Myocyte (in vitro differentiated cells): ENCODE results near the gene PTPRN2. TPM values are rescaled to one million over a fixed set of nuclear protein-coding genes. Genes with fewer than 3 reads are reported as not detected.
"Not testable (repeated sequence)": the region's sequence is repeated elsewhere in the genome, so short reads cannot be mapped to it uniquely, and the experiment has no call there.

Experiments used
- DNase-seq: peaks from one replicate; pipeline ENCODE4 v3.0.0-alpha.2; 2012; ENCODE audit warnings: low read depth
- total RNA-seq: library from RNA; depleted of rRNA; stranded (reverse); fragments of >200 nt; gene quantifications from 2 replicates; pipeline ENCODE4 v1.2.3, GENCODE V29; 2014

Gene PTPRN2
- total RNA-seq, 1 donor from 2014 or later = 0.24 TPM

DNA sequence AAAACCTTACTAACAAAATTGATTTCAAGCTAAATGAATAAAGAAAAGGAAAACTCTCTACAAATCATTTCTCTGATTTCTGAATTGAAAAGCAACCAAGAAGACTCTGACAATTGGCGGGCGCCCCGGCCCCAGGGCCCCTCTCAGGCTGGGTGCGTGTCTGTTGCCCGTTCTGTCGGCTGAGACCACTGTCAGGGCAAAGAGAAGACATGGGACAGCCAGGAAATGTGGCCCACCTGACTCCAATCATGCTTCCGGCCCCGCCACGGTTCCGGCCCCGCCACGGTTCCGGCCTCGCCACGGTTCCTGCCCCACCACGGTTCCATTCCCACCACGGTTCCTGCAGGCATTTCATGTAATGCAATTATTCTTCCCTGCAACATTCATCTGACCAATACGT, 115.9 kb downstream of the PTPRN2 start:
- DNase-seq = no peak

DNA sequence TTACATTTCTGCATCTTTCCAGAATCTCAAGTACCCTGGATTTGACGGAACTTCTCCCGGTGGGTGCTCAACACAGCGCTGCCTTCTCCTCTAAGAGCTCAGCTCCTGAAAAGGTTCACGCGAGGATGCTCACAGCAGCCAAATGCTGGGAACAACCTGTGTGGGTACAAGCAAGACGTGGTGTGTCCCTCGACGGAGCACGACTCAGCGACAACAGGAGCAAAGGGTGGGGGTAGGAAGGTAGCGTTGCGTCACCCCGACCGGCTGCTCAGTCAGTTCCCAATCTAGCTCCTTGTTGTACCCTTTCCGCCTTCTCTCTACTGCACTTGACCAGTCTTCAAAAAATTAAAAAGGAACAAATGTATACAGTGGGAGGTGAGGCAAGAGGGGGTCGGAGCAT, 117.3 kb downstream of the PTPRN2 start:
- no peak for DNase-seq

DNA sequence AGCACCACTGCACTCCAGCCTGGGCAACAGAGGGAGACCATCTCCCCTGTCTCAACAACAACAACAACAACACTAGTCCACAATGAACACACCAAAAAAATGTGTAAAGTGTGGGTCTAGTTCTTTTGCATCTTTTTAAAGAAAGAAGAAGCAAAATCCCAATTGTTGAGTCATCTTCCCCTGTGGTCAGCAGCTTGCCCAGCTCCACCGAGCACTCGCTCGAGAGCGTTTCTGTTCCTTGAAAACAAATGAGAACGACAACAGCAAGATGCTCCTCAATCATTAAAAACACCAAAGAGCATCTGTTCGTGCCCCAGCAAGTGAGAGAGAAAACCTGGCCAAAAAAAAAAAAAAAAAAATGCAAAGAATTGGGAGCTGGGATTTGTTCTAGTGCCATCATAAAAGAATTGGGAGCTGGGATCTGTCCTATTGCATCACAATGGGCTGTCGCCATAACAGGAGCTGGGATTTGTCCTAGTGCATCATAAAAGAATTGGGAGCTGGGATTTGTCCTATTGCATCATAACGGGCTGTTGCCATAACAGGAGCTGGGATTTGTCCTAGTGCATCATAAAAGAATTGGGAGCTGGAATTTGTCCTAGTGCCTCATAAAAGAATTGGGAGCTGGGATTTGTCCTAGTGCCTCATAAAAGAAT, 118.1 kb downstream of the PTPRN2 start:
- no peak for DNase-seq

DNA sequence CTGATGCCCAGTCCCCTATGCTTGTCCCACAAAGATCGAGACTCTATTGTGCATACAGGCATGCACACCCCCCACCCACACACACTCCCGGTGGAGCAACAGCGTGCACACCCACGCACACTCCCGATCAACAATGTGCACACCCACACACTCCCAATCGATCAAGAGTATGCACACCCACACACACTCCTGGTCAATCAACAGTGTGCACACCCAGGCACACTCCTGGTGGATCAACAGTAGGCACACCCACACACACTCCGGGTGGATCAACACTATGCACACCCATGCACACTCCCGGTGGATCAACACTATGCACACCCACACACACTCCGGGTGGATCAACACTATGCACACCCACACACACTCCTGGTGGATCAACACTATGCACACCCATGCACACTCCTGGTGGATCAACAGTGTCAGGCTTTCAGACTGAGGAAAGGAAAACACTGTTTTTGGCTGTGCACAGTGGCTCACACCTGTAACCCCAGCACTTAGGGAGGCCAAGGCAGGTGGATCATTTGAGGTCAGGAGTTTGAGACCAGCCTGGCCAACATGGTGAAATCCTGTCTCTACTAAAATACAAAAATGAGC, 118.8 kb downstream of the PTPRN2 start:
- no peak for DNase-seq

DNA sequence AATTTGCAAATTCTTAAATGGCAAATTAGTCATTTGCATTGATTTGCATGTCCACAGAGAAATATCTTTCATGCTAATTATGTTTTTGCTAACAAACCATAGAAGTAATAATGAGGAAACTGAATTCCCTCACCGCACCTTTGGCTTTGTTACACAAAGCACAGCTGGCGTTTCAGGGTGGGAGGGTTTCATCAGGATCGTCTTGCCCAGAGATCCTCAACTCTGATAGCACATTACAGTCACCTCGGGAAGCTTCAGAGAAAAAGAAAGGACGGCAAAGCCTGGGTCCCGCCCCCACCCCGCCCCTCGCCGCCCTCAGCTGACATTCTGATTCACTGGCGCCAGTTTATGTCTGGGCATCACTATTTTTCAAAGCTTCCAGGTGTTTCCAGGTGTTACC, 119.4 kb downstream of the PTPRN2 start:
- no peak for DNase-seq

DNA sequence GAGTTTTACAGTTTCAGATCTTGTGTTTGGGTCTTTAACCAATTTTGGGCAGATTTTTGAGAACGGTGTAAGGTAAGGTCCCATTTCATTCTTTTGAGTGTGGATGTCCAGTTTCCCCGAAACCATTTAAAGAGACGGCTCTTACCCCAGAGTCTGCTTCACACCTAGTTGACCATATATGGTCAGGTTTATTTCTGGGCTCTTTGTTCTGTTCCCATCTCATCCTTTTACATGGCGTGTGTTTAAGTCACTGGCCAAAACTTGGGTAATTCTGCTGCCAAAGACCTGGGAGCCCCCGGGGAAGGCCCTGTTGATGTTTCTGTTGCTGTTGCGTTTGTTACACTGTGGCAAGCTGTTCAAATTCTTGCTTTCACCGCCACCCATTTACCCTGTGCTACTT, 120.1 kb downstream of the PTPRN2 start:
- DNase-seq = no peak

DNA sequence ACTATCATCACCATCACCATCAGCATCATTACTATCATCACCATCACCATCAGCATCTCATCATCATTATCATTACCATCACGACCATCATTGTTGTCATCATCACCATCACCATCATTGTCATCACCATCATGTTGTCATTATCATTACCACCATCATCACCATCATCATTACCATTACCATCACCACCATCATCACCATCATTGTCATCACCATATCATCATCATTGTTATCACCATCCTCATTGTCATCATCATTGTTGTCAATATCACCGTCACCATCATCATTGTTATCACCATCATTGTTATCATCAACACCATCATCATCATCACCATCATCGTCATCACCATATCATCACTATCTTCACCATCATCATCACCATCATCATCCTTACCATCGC, 124.3 kb downstream of the PTPRN2 start:
- DNase-seq = no peak

DNA sequence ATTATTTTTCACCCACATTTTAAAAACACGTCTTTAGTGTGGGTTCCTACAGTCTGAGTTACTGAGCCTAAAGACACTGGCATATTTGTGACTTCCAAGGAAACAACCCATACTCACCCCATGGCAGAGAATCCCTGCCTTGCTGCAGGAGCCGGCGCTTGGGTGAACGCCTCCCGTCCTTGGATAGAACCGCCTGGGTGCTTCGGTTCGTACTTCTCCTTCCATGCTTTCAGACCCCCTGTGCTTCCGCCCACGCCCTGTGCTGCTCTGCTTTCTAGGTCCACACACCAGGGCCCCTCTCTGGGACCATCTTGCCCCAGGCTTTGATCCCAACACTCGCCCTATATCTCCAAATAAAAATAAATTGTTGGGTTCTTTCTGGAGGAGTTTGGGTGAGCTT, 125.8 kb downstream of the PTPRN2 start:
- no peak for DNase-seq

DNA sequence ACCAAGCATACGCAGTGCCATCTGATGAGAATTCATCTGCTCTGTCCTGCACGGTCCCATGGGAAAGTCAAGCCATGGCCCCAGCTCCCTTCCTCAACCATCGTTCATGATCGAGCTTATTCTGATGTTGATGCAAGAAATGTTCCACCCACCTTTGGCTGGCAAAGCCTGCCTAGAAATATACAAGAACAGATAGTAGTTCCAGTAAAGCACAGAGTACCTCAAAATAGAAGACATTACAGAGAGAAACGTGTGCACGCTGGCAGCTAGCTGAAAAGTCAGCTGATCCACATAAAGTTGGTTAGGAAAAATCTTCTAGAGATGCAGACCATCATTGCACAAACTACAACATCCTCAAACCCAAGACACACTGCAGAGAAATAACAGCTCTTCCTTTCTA, 127.0 kb downstream of the PTPRN2 start:
- no peak for DNase-seq

DNA sequence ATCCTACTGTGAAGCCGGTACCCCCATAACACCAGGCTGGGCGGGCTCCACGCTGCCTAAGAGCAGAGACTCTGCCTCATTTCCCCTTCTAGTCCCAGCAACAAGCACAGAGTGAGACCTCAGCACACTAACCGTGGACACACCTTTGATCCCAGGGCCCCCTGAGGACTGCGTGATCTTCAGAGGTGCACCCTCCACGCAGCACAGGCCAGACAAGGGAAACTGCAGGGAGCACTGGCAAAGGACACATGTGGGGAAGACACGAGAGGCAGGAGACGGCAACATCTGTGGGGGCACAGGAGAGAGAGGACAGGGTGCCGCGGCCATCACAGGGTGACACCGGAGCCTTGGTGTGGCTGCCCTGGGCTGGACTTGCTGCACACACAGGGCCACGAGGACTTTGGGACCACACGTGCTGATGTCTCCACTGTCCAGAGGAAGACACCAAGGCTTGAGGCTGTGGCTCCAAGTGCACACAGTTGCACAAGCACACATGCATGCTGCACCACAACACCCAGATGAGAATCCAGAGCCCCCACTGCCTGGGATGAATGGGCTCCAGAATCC, 128.8 kb downstream of the PTPRN2 start:
- DNase-seq = no peak

DNA sequence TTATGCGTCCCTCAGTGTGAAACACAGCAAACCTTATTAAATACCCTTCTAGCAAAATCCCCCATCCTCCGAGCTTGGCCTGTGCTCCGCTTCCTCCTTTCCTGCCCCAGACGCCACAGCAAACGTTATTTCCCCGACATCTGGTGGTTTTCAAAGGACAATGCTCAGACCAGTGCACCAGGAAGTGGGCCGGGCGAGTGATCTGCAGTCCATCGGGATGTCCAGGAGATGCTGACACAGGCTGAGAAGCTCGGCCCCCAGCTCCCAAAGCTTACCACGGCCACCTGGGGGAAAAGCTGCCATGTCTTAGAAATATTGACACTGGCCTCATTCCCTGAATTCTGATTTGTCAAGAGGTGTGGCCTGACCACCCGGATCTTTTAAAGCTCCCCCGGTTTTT, 129.5 kb downstream of the PTPRN2 start:
- DNase-seq = no peak

DNA sequence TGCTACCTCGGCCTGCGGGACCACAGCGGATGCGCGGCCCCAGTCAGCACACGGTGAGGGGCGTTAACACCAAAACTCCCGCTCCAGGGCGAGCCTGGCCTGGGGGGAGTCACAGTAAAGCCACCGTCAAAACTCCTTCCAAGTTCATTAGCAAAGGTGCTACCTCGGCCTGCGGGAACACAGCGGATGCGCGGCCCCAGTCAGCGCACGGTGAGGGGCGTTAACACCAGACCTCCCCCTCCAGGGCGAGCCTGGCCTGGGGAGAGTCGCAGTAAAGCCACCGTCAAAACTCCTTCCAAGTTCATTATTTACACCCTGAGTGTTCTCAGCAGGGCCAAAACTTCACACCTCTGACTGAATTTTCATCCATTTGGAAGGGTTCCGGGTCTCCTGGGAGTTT, 130.0 kb downstream of the PTPRN2 start:
- DNase-seq = not testable (repeated sequence)

DNA sequence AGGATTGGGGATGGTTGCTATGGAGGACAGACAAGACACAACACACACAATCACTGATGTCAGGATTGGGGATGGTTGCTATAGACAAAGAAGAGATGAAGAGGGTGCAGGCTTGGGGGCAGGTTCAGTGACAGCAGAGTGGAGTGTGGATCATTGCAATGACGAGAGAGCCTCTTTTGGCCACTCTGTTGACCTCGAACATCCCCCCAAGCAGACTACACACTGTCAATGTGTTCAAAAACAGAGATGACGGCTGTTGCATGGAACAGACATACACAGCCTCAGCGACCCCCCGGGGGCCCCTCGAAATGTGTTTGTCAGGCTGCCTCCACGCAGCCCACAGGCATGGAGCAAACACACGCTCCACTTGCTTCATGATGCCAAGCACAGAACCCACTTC, 133.0 kb downstream of the PTPRN2 start:
- no peak for DNase-seq

DNA sequence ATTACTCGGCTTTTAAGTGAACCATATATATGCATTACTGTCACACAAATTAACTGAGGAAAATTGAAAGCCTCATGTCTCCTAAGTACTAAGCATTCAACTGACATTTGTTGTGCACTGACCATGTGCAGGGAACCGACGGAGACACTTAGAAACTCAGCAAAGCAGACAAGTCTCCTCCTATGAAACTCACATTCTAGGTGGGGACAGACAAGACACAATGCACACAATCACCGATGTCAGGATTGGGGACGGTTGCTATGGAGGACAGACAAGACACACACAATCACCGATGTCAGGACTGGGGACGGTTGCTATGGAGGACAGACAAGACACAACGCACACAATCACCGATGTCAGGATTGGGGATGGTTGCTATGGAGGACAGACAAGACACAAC, 134.0 kb downstream of the PTPRN2 start:
- no peak for DNase-seq

DNA sequence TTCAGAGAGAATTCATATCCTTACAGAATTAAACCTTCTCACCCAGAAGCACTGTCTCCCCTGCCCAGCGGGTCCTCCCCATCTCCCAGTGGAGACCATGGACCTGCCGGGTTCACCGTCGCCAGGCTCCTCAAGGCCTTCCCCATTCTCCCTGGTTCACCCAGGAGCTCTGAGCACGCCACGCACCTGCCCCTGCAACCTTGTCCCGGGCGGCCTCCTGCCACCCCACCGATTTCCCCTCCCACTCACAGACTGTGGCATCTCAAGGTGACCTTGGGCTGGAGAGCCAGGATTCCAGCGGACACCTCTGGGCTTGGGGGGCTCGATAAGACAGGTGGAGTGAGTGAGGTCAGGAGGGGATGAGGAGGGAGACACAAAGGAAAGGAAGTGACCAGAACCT, 135.3 kb downstream of the PTPRN2 start:
- no peak for DNase-seq

DNA sequence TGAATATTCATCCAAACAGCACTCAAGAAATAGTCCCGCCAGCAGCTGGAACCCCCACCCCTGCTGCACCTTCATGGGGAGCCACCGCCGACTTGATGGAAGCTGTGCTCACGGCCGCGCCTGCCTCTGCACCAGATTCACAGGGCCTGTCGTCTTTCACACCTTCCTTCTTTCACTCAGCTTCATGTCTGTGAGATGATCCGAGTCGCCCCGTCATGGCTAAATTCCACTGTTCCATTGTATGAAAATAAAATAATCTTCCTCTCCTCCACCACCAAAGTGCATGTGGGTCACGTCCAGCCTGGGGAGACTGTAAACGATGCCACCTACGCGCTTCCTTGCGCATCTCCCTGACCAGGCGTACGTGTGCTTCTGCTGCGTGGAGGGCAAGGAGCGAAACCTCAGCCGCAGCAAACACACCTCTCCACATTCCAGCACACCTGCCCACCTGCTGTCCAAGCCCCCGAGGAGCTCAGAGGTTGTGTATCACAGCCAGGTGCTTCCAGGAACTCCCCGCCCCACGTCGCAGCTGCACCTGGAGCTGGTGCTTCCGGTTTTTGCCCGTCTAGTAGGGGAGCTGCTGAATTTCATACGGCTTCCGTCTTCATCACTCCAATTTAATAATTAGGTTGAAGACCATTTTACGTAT, 137.0 kb downstream of the PTPRN2 start:
- no peak for DNase-seq

DNA sequence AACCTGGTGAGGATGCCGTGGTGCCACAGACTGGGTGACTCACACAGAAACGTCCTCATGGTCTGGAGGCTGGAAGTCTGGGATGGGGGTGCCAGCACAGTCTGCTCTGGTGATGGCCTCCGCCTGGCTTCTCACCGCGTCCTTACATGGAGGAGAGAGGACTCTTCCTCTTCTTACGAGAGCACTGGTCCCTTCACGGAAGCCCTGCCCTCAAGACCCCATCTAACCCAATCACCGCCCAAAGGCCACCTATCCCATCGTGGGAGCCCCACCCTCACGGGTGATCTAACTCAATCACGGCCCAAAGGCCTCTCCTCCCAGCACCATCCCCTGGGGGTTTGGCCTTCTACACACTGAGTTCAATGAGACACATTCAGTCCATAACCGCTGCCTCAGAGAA, 137.7 kb downstream of the PTPRN2 start:
- no peak for DNase-seq

DNA sequence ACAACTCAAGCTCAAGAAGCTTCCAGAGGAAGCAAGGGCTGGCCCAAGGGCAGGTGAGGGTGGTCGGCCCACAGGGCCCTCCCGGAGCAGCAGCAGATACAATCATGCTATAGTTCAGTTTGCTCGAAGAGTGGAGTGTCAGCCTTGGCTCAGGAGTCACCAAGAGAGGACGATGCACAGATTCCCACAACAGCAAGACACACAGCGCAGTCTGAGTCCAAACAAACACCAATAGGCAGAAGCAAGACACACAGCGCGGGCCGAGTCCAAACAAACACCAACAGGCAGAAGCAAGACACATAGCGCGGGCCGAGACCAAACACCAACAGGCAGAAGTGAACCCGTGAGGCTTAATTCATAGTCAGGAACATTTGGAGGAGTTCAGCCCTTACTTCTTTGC, 138.4 kb downstream of the PTPRN2 start:
- no peak for DNase-seq

DNA sequence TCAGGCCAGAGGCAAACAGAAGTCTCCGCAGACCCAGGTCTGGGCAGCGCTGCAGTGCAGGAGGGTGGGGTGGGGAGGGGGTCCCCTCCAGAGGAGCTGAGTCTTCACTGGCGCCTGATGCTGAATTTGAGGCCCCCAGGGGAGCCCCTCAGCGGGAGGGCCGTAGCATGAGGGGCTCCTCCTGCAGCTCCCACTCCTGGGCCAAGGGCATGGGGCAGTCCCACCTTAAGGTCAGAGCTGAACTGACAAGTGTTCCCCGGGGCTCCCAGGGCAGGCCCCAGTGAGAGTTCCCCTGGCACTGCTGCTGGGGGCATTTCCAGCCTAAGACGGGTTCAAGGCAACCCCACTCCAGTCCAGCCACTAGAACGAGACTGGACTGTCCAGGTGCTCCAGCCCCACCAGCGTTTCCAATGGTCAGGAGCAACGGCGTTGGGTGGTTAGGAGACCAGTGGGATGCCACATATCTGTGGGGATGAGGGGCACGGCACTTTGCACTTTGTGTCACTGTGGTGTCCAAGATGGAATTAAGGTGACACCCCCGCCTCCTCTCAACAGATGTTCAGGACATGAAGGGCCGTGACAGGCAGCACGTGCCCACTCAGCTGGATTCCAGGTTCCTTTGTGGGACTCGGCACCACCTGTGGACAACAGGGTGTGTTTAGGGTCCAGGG, 139.1 kb downstream of the PTPRN2 start:
- DNase-seq = no peak

DNA sequence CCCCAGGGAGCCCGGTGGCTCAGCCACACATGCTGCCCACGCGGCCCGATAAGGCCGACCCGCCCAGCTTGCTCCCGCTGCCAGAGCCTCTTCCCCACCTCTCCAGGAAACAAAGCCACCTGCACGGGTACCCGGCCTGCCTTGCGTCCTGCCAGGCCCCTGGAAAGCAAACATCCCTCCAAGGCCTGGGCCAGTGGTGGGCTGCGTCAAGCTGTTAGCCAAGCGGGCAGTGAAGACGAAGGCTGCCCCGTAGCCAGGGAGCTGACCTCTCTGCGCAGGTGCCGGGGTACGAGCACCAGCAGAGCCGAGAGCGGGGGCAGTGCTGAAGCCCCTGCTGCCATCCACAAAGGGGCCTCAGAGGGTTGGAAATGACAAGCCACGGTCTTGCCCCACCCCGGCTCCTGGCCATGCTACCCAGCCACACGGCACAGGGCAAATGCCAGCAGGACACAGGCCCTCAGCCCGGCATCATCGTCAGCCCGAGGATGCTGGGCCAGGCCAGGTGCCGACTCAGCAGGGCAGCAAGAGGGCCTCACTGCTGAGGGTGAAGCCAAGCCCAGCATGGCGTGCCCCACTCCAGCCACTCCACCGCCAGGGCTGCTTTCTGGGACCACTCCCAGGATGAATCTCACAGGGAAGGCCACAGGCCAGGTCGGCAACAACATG, 140.0 kb downstream of the PTPRN2 start:
- no peak for DNase-seq

DNA sequence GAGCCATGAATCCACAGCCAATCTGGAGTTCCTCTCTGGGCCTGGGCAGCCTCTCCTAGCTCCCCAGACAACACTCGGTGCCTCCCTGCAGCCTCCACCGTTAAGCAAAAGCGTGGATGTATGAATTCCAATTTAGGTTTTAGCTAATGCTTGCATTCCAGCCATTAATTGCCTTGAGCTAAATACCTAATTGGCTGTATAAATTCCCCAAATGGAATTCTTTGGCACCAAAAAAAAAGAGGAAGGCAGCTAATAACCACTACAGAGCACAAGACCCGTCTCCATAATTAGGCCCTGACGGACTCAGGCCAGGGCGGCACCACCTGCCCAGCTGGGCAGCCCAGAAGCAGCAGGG, 140.5 kb downstream of the PTPRN2 start:
- DNase-seq = no peak

DNA sequence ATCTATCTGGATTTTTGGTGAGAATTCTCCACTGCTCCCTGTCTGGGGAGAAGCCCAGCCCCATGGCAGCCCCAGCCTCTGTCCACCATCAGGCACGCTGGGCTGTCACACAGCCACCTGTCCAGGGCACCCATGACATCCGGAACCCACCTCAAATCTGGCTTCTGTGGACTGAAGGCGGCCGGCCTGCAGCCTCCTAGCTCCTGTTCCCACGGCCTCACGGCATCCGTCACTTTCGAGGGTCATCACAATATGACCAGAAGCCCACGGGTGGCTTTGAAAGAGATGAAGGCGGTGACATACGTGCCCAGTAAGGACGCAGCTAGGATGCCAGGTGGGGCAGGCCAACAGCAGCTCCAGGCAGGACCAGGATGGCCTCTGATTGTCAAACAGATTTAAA, 140.9 kb downstream of the PTPRN2 start:
- no peak for DNase-seq
